Germinal center (tissue), 1 donor: ENCODE results near the gene SP6.

Experiments used
- DNase-seq: peaks from one replicate; pipeline ENCODE4 v3.0.0; 2012; ENCODE audit warnings: mixed read lengths, low spot score

Gene SP6

DNA sequence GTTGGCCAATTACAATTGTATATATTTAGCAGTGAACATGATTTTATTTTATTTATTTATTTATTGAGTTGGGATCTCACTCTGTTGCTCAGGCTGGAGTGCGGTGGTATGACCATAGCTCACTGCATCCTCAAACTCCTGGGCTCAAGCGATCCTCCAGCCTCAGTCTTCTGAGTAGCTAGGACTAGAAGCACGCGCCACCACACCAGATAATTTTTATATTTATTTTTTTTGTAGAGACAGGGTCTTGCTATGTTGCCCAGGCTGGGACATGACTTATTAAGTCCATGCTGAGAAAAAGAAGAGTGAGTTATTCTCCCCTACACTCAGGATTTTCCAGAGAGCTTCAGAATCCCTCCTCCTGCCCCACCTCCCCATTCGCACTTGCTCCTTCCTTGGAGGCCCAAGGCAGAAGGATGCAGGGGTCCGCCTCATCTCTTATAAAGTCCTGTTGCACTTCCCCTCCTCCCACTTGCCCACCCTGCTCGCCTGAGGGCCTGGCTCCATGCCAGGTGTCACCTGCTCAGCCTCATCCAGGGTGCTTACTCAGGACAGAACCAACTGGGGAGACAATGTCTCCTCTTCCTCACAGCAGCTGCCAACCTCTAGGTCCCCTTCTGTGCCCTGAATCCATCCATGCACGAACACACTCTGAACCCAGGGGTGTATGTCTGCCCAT lies 29.0 kb upstream of the SP6 start:
- no peak for DNase-seq

GRCh38 chr17:47879028-47879585 lies 28.1 kb upstream of the SP6 start:
- no peak for DNase-seq

DNA sequence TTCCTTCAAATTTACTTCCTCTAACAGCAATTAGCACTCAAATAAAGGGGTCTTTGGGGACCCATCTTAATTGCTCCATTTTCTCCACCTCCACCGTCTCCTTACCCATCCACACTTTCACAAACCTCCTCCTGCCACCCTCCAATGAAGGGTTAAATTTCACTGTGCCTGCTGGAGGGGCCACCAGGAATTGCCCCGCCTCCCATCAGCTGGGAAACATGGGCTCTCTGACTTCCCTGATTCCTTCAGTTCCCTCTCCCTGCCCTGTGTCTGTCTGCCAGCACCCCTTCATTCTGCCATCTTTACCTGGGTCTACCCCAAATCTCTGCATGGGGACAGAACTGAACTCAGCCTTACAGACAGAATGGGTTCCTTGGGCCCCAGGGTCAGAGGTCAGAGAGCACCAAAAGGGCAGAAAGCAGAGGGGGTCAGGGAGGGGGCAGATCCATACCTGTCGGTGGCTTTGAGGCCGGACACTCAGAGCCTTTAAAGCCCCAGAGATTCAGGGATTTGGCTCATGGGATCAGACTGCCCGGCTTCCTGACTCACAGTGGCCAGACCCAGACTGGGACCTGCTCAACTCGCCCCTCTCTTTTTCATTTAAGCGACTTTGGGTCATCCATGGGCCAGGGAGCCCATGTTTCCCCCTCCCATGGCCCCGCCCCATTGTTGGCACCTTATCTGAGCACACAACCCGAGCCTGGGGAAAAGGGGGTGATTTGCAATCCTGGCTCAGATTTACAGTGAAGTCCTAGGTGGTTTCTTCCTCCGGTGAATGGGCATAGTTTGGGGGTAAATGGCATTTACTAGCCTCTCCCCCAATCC lies 27.5 kb upstream of the SP6 start:
- no peak for DNase-seq

DNA sequence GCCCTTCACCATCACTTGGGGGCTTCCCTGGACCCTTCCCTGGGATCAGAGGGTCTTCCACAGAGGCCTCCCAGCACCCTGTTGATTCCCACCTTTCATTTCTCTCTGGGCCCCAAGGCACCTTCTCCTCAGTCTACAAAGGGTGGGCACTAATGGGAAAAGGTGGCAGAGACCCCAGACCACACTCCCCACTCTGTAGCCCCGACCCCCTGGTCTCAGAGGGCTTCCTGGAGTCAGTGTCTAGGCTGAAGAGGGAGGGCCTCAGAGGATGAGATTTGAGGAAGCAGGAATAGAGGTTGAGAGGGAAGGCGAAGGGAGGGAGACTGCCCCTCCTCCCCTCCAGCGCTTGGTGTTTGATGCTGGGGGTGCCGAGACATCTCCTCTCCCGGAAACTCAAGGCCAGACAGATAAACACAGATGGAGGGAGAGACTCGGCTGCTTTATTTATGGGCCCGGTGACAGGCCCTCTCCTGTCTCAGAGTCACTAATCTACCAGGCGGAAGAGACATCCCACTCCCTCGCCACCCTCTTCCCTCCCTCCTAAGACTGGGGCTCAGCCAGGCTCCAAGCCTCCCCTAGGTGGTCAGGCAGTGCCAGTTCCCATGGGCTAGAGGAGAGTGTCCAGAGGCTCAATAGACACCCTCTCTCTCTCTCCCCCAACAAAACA lies 26.5 kb upstream of the SP6 start:
- DNase-seq = no peak

- DNase-seq = no peak
These were observed 24.3 kb upstream of the SP6 start for GRCh38 chr17:47875011-47875985.

- DNase-seq = no peak
These were observed 22.5 kb upstream of the SP6 start for GRCh38 chr17:47873200-47874090.

GRCh38 chr17:47872651-47873161 lies 21.7 kb upstream of the SP6 start:
- no peak for DNase-seq

GRCh38 chr17:47872019-47872650 lies 21.2 kb upstream of the SP6 start:
- no peak for DNase-seq

DNA sequence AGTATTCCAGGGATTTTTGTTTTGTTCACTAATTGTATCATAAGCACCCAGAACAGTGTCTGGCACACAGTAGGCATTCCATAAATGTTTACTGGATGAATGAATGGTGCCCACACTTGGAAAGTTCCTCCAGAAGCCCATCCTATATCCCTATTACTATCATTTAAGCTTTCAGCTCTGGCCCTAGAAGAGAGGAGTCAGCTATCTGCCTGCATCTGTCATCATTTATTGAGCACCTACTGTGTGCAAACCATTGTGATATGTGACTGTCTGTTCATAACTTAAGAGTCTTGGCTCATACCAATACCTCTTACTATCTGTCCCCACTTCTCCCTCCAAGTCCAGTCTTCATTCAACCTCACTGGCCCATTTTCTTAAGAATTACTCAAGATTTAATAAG lies 20.1 kb upstream of the SP6 start:
- DNase-seq = no peak

DNA sequence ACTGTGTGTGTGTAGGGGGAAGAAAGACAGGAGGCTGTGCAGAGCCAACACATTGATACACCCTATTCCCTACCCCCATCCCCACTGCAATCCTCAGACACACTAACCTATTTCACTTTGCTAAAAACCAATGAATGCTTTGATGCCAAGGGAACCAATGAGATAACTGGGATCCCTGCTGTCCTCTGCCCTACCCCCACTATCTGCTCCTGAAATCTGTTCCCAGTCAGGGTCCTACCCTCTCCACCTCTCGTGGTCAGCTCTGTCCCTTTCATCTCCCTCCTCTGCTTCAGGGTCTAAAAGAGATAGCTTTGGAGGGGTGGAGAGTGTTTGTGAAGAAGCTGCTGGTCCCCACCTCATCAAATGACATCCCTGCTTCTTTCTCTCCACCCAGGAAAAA lies 19.1 kb upstream of the SP6 start:
- no peak for DNase-seq

DNA sequence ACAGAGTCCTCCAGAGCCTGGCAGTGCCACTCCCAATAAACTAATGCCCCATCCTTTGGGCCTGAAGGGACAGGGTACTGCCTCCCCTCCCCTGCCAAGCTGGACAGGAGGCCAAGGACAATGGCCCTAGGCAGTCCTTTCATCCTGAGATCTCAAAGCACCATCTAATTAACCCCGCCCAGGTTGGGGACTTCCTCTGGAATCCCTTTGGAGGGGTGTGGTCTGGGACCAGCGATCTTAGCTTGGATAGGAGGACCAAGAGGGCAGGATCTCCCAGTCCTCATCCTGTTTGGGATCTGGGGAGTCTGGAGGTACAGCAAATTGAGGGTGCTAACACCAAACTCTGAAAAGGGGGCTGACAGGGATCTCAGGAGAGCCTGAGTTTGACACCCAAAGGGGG lies 18.2 kb upstream of the SP6 start:
- DNase-seq = no peak

DNA sequence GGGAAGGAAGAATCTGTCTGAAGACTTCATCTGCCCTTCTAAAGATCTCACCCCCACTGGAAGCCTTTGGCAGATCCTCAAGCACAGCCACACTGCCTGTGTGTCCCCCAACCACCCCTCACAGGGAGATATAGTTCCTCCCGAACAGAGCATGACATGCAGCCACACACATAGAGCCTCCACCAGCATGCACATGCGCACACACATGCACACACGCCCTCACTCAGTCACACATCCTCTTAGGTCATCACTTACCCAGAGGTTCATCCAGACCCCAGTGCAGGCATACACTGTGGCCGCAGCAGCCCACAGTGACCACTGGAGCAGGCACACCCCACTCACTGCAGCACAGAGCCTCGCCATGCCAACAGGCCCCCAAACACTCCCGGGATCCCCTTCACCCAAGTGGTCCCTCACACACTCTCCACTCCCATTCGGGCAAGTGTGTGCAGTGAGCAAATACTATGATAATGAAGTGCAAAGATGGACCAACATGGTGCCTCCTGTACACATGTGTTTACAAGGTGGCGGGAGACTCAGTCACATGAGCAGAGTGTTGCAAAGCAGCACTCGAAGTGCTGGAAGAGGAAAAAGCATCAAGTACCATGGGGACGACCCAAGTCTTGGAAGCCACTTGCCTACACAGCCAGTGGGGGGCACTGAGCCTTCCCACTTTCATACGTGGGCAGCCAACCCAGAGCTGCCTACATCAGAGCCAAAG lies 17.0 kb upstream of the SP6 start:
- no peak for DNase-seq

DNA sequence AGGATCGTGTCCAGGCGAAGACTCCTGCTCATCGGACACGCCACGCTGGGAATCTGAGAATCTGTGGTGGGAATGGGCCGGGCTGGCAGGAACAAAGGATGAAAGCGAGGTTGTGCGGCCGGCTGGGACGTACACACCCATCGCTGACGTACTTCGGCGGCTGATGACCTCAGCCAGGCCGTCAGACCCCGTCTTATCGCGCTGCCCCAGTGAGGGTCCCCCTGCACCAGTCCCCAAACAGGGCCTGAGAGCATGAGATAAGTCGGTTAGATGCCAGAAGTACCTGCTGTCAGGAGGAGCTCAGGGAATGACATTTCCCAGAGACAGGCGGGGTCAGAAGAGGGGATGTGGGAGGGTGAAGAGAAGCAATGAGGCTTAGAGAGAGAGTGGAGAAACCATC lies 16.0 kb upstream of the SP6 start:
- no peak for DNase-seq

- no peak for DNase-seq
These were observed 13.8 kb upstream of the SP6 start for GRCh38 chr17:47864791-47865216.

DNA sequence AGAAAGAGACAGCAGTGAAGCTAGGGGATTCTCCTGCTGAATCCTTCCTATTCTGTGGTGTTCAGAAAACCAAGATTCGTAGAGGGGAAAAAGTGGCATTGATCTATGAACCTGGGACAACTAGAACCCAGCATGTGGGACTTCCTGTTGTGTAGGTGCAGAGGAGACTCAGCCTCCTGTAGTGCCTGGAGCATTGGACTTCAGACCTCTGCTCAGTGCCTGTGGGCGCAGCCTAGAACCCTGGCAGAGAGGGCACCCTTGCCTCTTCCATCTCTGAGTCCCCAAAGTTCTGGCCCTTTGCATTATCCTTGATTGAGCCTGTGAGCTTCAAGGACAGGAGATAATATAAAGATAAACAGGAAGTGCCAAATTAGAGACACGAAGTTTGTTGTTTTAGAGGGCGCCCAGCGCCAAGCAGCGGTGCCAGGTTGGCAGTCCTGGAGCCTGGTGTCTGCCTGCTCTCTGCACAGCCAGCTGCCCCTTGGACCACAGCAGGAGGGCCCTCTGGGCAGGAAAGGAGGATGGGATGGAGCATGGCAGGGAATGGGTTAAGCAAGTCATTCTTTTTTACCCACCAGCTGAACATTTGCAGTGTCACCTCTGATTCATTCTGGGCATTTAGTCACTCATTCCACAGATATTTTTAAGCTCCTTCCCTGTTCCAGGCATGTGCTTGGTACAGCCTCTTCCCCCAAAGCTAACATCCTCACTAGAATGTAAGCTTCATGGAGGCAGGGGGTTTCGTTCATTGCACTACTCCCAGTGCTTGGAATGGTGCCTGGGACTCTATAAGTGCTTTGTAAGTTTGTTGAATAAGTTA lies 11.9 kb upstream of the SP6 start:
- DNase-seq = no peak

DNA sequence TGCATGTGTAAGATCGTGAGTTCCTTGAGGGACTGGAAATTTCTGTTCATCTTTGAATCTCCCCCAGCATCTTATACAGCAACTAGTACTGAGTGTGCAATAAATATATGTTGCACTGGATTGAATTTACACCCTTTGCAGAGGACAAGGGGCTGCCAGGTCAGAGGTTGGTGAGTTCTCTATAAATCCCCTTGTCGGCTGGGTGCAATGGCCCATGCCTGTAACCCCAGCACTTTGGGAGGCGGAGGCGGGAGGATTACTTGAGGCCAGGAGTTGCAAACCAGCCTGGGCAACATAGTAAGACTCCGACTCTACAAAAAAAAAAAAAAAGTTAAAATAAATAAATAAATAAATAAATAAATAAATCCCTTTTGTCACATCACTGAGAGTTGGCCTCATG lies 9.4 kb upstream of the SP6 start:
- no peak for DNase-seq

DNA sequence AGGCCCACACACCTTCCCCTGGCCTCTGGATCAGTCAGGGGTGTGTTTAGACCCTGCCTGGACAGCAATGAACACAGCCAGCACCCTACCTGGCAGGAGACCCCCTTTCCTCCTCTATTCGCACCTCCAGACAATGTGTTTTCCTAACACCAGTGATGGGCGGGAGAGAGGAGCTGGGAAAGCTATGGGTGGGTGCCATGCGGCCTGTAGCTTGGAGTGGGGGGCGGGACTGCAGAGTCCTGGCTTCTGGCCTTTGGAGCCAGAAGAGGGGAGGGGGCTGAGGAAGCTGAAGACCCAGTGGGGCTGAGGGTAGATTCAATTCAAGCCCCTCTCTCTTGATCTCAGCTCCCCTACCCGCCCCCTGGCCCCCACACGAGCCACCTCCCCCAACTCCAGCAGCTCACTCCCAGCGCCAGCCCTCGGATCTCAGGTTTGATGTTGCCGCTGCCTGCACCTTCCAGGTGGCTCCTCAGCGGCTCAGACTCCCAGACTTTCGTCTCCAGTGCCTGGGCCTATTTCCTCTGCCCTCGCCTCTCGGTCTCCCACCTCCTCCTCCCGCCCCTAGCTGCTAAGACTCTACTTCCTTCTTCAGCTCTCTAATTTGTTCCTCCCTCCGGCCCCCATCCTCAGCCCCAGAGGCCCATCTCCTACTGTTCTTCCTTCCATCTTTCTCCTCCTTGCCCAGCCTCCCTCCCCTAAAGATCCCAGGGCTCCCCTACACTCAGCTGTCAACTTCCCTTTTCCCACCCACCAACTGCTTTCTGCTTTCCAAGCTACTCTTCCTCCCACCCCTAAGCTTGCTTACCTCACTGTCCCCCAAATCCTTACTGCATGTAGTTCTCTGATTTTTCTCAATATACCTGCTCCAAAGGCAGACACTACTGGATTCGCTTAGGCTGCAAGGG lies 6.8 kb upstream of the SP6 start:
- no peak for DNase-seq
